HEK293 (cell line): Measurements from ENCODE around the gene SLC38A3.

ENCODE experiments used
- CTCF ChIA-PET: fragments of 350-600 bp; formaldehyde crosslinking; extraction: SDS; loops from one replicate; lab custom pipeline; 2021; ENCODE audit warnings: antibody characterized with exemption; lab: Yijun Ruan, JAX
- POLR2A ChIA-PET: fragments of 300-600 bp; formaldehyde crosslinking; extraction: SDS; loops from one replicate; lab custom pipeline; 2020; ENCODE audit warnings: antibody characterized with exemption, inconsistent platforms; lab: Yijun Ruan, JAX
- H3K27ac ChIP-seq: fragments of 200-500 bp; sonication (Bioruptor generic); 2 replicates; pipeline ENCODE4 v1.5.1; 2014; ENCODE audit warnings: low read depth, low read length, control low read depth, inconsistent platforms; ENCODE audit errors: extremely low read depth
- H3K36me3 ChIP-seq, 2 experiments: fragments of 200-500 bp in 1 of 2; sonication (Bioruptor generic) in 1 of 2; 1 replicate in 1 of 2; 2 replicates in 1 of 2; pipeline ENCODE4 v1.5.1; 2014 to 2017; ENCODE audit warnings: inconsistent platforms in 2 of 2, low read length in 2 of 2; ENCODE audit not compliant: control insufficient read depth in 2 of 2, insufficient read depth in 1 of 2
- H3K4me1 ChIP-seq: fragments of 200-500 bp; sonication (Bioruptor generic); 2 replicates; pipeline ENCODE4 v1.5.1; 2014; ENCODE audit warnings: mild to moderate bottlenecking, low read length, inconsistent platforms; ENCODE audit not compliant: control insufficient read depth, insufficient read depth
- H3K4me3 ChIP-seq: 2 replicates; pipeline ENCODE4 v1.5.1; 2011; ENCODE audit warnings: low read depth, mild to moderate bottlenecking, control low read depth, low read length, moderate library complexity
- H3K9me3 ChIP-seq: fragments of 200-500 bp; sonication (Bioruptor generic); 2 replicates; pipeline ENCODE4 v1.5.1; 2014; ENCODE audit warnings: low read depth, low read length, inconsistent platforms; ENCODE audit not compliant: control insufficient read depth, insufficient read depth
- GLI4 ChIP-seq: fragments of 450-650 bp; formaldehyde crosslinking; IDR thresholded peaks from 2 replicates; pipeline ENCODE4 v1.5.1; 2016; ENCODE audit warnings: missing biosample characterization, missing genetic modification characterization
- GLIS1 ChIP-seq: fragments of 450-650 bp; formaldehyde crosslinking; IDR thresholded peaks from 2 replicates; pipeline ENCODE4 v1.5.1; 2016; ENCODE audit warnings: missing biosample characterization, missing genetic modification characterization
- KLF10 ChIP-seq: fragments of 450-650 bp; IDR thresholded peaks from 2 replicates; pipeline ENCODE4 v1.5.1; 2018; ENCODE audit warnings: missing biosample characterization, mild to moderate bottlenecking, missing genetic modification characterization
- KLF16 ChIP-seq: fragments of 450-650 bp; formaldehyde crosslinking; IDR thresholded peaks from 2 replicates; pipeline ENCODE4 v1.5.1; 2017; ENCODE audit warnings: missing biosample characterization, missing genetic modification characterization
- KLF17 ChIP-seq: fragments of 450-650 bp; formaldehyde crosslinking; IDR thresholded peaks from 2 replicates; pipeline ENCODE4 v1.5.1; 2016; ENCODE audit warnings: missing biosample characterization, missing genetic modification characterization
- KLF8 ChIP-seq: fragments of 450-650 bp; formaldehyde crosslinking; IDR thresholded peaks from 2 replicates; pipeline ENCODE4 v1.5.1; 2016; ENCODE audit warnings: missing biosample characterization, missing genetic modification characterization
- KLF9 ChIP-seq: fragments of 450-650 bp; formaldehyde crosslinking; IDR thresholded peaks from 2 replicates; pipeline ENCODE4 v1.5.1; 2016; ENCODE audit warnings: missing biosample characterization, missing genetic modification characterization, low read depth
- PATZ1 ChIP-seq: fragments of 450-650 bp; formaldehyde crosslinking; IDR thresholded peaks from 2 replicates; pipeline ENCODE4 v1.5.1; 2016; ENCODE audit warnings: missing biosample characterization, missing genetic modification characterization
- SP7 ChIP-seq: fragments of 450-650 bp; formaldehyde crosslinking; IDR thresholded peaks from 2 replicates; pipeline ENCODE4 v1.5.1; 2016; ENCODE audit warnings: missing biosample characterization, missing genetic modification characterization
- ZBTB17 ChIP-seq: fragments of 450-650 bp; formaldehyde crosslinking; IDR thresholded peaks from 2 replicates; pipeline ENCODE4 v1.5.1; 2016; ENCODE audit warnings: missing biosample characterization, missing genetic modification characterization
- ZBTB26 ChIP-seq: fragments of 450-650 bp; formaldehyde crosslinking; optimal IDR thresholded peaks from 2 replicates; pipeline ENCODE3; 2016; ENCODE audit warnings: missing biosample characterization, mild to moderate bottlenecking, missing genetic modification characterization
- ZBTB48 ChIP-seq: fragments of 450-650 bp; formaldehyde crosslinking; IDR thresholded peaks from 2 replicates; pipeline ENCODE4 v1.5.1; 2016; ENCODE audit warnings: missing biosample characterization, missing genetic modification characterization
- ZNF2 ChIP-seq: fragments of 450-650 bp; formaldehyde crosslinking; IDR thresholded peaks from 2 replicates; pipeline ENCODE4 v1.5.1; 2016; ENCODE audit warnings: missing biosample characterization, missing genetic modification characterization
- ZNF248 ChIP-seq: fragments of 450-650 bp; formaldehyde crosslinking; IDR thresholded peaks from 2 replicates; pipeline ENCODE4 v1.5.1; 2017; ENCODE audit warnings: missing biosample characterization, missing genetic modification characterization
- ZNF501 ChIP-seq: fragments of 450-650 bp; formaldehyde crosslinking; IDR thresholded peaks from 2 replicates; pipeline ENCODE4 v1.5.1; 2016; ENCODE audit warnings: missing biosample characterization, missing genetic modification characterization
- ZNF629 ChIP-seq: fragments of 450-650 bp; formaldehyde crosslinking; IDR thresholded peaks from 2 replicates; pipeline ENCODE4 v1.5.1; 2017; ENCODE audit warnings: missing biosample characterization, missing genetic modification characterization
- TF ChIP-seq, protein P1 (sequence below): fragments of 450-650 bp; formaldehyde crosslinking; IDR thresholded peaks from 2 replicates; pipeline ENCODE4 v1.5.1; 2016; ENCODE audit warnings: missing biosample characterization, missing genetic modification characterization
- TF ChIP-seq, protein P2 (sequence below): fragments of 450-650 bp; formaldehyde crosslinking; IDR thresholded peaks from 2 replicates; pipeline ENCODE4 v1.5.1; 2016; ENCODE audit warnings: missing biosample characterization, missing genetic modification characterization
- TF ChIP-seq, protein P3 (sequence below): fragments of 450-650 bp; formaldehyde crosslinking; IDR thresholded peaks from 2 replicates; pipeline ENCODE4 v1.5.1; 2016; ENCODE audit warnings: missing biosample characterization, missing genetic modification characterization, low read depth

Gene SLC38A3

GRCh38 chr3:50194128-50194902, 10.8 kb upstream of the SLC38A3 start (continued):
- 0 out of 2 replicates have a peak, but pooled peaks have one; percentile 30 for TF ChIP-seq PATZ1
- no peak for TF ChIP-seq ZNF248 (tag by site-specific recombination)
- peak; percentile 59; the same call in 1 of the 2 replicates for TF ChIP-seq SP7 (tag by site-specific recombination)
- TF ChIP-seq KLF9: peak; percentile 45; the same call in 1 of the 2 replicates
- TF ChIP-seq ZNF501 (tag by site-specific recombination): 0 out of 2 replicates have a peak, but pooled peaks have one; percentile 43
- TF ChIP-seq, protein P1, sequence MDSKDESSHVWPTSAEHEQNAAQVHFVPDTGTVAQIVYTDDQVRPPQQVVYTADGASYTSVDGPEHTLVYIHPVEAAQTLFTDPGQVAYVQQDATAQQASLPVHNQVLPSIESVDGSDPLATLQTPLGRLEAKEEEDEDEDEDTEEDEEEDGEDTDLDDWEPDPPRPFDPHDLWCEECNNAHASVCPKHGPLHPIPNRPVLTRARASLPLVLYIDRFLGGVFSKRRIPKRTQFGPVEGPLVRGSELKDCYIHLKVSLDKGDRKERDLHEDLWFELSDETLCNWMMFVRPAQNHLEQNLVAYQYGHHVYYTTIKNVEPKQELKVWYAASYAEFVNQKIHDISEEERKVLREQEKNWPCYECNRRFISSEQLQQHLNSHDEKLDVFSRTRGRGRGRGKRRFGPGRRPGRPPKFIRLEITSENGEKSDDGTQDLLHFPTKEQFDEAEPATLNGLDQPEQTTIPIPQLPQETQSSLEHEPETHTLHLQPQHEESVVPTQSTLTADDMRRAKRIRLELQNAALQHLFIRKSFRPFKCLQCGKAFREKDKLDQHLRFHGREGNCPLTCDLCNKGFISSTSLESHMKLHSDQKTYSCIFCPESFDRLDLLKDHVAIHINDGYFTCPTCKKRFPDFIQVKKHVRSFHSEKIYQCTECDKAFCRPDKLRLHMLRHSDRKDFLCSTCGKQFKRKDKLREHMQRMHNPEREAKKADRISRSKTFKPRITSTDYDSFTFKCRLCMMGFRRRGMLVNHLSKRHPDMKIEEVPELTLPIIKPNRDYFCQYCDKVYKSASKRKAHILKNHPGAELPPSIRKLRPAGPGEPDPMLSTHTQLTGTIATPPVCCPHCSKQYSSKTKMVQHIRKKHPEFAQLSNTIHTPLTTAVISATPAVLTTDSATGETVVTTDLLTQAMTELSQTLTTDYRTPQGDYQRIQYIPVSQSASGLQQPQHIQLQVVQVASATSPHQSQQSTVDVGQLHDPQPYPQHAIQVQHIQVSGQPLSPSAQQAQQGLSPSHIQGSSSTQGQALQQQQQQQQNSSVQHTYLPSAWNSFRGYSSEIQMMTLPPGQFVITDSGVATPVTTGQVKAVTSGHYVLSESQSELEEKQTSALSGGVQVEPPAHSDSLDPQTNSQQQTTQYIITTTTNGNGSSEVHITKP: 0 out of 2 replicates have a peak, but pooled peaks have one; percentile 21
- TF ChIP-seq KLF17 (tag by site-specific recombination): peak; percentile 59; the same call in 1 of the 2 replicates
- peak; percentile 79 for TF ChIP-seq ZNF2 (tag by site-specific recombination)
- TF ChIP-seq ZNF629 (tag by site-specific recombination): 0 out of 2 replicates have a peak, but pooled peaks have one; percentile 63
- TF ChIP-seq GLIS1: peak; percentile 89
- TF ChIP-seq ZBTB48: no peak
- 0 out of 2 replicates have a peak, but pooled peaks have one; percentile 46 for TF ChIP-seq KLF16 (tag by site-specific recombination)

DNA sequence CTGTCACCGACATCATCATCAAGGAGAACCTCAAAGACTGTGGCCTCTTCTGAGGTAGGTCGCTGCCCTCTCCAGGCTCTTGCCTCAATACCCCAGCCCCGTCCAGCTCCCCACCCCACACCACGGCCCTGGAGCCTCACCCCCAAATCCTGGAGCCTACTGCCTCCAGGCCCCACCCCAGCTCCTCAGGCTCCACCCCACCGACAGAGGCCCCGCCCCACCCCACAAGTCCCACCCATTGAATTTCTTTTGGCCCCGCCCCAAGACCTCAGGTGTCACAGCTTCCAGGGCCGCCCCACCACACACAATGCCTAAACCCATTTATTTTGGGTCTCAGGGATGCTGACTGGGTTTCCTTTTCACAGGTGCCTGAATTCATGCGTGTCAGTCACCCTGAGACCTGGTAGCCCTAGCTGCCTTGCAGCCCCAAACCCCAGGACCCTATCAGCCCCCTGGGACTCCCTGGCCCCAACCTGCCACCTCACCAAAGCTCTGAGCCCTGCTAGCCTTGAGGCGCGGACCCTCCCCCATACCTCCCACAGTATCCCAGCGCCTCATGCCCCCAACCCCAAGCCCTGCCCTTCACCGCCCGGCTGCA, 10.1 kb upstream of the SLC38A3 start:
- Histone ChIP-seq H3K9me3 (no peaks in the 10 kb centered on the region), H3K27ac (no peak overlapping the region), H3K4me3 (no peak overlapping the region), H3K4me1 (no peaks in the 10 kb centered on the region), H3K36me3 (no peaks in the 10 kb centered on the region)
- TF ChIP-seq, protein P2, sequence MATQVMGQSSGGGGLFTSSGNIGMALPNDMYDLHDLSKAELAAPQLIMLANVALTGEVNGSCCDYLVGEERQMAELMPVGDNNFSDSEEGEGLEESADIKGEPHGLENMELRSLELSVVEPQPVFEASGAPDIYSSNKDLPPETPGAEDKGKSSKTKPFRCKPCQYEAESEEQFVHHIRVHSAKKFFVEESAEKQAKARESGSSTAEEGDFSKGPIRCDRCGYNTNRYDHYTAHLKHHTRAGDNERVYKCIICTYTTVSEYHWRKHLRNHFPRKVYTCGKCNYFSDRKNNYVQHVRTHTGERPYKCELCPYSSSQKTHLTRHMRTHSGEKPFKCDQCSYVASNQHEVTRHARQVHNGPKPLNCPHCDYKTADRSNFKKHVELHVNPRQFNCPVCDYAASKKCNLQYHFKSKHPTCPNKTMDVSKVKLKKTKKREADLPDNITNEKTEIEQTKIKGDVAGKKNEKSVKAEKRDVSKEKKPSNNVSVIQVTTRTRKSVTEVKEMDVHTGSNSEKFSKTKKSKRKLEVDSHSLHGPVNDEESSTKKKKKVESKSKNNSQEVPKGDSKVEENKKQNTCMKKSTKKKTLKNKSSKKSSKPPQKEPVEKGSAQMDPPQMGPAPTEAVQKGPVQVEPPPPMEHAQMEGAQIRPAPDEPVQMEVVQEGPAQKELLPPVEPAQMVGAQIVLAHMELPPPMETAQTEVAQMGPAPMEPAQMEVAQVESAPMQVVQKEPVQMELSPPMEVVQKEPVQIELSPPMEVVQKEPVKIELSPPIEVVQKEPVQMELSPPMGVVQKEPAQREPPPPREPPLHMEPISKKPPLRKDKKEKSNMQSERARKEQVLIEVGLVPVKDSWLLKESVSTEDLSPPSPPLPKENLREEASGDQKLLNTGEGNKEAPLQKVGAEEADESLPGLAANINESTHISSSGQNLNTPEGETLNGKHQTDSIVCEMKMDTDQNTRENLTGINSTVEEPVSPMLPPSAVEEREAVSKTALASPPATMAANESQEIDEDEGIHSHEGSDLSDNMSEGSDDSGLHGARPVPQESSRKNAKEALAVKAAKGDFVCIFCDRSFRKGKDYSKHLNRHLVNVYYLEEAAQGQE (tag by site-specific recombination): no peak
- TF ChIP-seq ZBTB17: 0 out of 2 replicates have a peak, but pooled peaks have one; percentile 3
- TF ChIP-seq, protein P3, sequence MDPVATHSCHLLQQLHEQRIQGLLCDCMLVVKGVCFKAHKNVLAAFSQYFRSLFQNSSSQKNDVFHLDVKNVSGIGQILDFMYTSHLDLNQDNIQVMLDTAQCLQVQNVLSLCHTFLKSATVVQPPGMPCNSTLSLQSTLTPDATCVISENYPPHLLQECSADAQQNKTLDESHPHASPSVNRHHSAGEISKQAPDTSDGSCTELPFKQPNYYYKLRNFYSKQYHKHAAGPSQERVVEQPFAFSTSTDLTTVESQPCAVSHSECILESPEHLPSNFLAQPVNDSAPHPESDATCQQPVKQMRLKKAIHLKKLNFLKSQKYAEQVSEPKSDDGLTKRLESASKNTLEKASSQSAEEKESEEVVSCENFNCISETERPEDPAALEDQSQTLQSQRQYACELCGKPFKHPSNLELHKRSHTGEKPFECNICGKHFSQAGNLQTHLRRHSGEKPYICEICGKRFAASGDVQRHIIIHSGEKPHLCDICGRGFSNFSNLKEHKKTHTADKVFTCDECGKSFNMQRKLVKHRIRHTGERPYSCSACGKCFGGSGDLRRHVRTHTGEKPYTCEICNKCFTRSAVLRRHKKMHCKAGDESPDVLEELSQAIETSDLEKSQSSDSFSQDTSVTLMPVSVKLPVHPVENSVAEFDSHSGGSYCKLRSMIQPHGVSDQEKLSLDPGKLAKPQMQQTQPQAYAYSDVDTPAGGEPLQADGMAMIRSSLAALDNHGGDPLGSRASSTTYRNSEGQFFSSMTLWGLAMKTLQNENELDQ (tag by site-specific recombination): no peak
- no peak for TF ChIP-seq KLF10 (tag by site-specific recombination)
- TF ChIP-seq GLI4 (tag by site-specific recombination): no peak
- no peak for TF ChIP-seq KLF8
- peak; percentile 14 for TF ChIP-seq ZBTB26
- CTCF ChIA-PET: interaction anchor here (0.6 to 7.7 kb wide), 36 partner anchors 9 to 193 kb away, joined by 3 to 237 read pairs (median 6); partner anchors contain the start of genes GNAI2, LSMEM2, SEMA3B and SLC38A3
- POLR2A ChIA-PET: interaction anchor here (0.5 to 1.5 kb wide), 8 partner anchors 9 to 1150 kb away, joined by 3 to 7 read pairs (median 4); partner anchors contain the start of genes GNAI2, HYAL3, NAA80 and SLC38A3
